Measurements from ENCODE around the gene NXPH1. TPM values are rescaled to one million over a fixed set of nuclear protein-coding genes. Genes with fewer than 3 reads are reported as not detected.

The NXPH1 gene
- total RNA-seq, 3 donors from 2014 or later (not counting 1 experiment from before 2014, with no cell fraction given), result not detected

- no peaks in the 10 kb centered on the region for H3K36me3 ChIP-seq (ENCODE audit: control insufficient read depth, insufficient read depth, low read length)
- peaks cover 2% of the 10 kb centered on the region for H3K27me3 ChIP-seq (ENCODE audit: control insufficient read depth, insufficient read depth, low read length)
- no peaks in the 10 kb centered on the region for H3K4me1 ChIP-seq (ENCODE audit: control insufficient read depth, insufficient read depth, low read length)
- 93% methylated on average over 2 of the region's 2 CpGs for WGBS (ENCODE audit: insufficient coverage)
- TF ChIP-seq, protein P1, sequence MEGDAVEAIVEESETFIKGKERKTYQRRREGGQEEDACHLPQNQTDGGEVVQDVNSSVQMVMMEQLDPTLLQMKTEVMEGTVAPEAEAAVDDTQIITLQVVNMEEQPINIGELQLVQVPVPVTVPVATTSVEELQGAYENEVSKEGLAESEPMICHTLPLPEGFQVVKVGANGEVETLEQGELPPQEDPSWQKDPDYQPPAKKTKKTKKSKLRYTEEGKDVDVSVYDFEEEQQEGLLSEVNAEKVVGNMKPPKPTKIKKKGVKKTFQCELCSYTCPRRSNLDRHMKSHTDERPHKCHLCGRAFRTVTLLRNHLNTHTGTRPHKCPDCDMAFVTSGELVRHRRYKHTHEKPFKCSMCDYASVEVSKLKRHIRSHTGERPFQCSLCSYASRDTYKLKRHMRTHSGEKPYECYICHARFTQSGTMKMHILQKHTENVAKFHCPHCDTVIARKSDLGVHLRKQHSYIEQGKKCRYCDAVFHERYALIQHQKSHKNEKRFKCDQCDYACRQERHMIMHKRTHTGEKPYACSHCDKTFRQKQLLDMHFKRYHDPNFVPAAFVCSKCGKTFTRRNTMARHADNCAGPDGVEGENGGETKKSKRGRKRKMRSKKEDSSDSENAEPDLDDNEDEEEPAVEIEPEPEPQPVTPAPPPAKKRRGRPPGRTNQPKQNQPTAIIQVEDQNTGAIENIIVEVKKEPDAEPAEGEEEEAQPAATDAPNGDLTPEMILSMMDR (IDR thresholded peaks at IDR 0.05), result no peak
- H3K27ac ChIP-seq (ENCODE audit: low read length), result no peak overlapping the region
- Mint-ChIP-seq H3K9me3 (no peaks in the 10 kb centered on the region), H3K4me1 (no peaks in the 10 kb centered on the region), H3K36me3 (no peaks in the 10 kb centered on the region), H3K27ac (no peak overlapping the region), H3K4me3 (no peak overlapping the region), H3K27me3 (ENCODE audit: low read depth in 2 of 2) (peaks cover 0 to under 1% of the 10 kb centered on the region in 2 donors)
- intact Hi-C loops (cut with micrococcal nuclease), result no loop called here
- H3K4me3 ChIP-seq (ENCODE audit: low read length), result no peak overlapping the region
- ATAC-seq (no peak), DNase-seq (no peak)
- no peaks in the 10 kb centered on the region for H3K9me3 ChIP-seq (ENCODE audit: control insufficient read depth, insufficient read depth, low read length)
Measured at GRCh38 chr7:8423057-8423456, 10.4 kb upstream of the NXPH1 start.

DNA sequence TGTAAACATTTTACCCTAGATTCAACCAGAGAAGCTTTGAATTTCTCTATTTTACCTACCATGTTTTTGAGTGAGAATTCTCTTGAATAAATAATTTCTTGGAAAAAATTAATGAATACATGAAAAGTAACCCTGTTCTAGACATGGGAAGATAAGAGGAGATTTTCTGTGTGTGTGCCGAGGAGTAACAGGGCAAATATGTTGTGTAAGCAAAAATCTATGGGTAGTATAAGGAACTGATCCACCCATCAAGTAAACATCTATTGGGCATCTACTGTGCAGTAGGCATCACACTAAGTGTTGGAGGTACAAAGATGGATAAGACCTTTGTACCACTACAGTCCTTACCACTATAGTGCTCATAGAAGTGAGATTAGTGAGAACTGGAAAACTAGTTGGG, 8.2 kb upstream of the NXPH1 start:
- 100% methylated on average over 1 of the region's 1 CpG for WGBS (ENCODE audit: insufficient coverage)
- Mint-ChIP-seq H3K27ac (no peak overlapping the region), H3K9me3 (no peaks in the 10 kb centered on the region), H3K27me3 (ENCODE audit: low read depth in 2 of 2) (peaks cover 0 to 2% of the 10 kb centered on the region in 2 donors), H3K4me3 (no peak overlapping the region), H3K36me3 (no peaks in the 10 kb centered on the region), H3K4me1 (no peaks in the 10 kb centered on the region)
- H3K4me3 ChIP-seq (ENCODE audit: low read length), result no peak overlapping the region
- ATAC-seq, result no peak
- TF ChIP-seq, protein P1 (IDR thresholded peaks at IDR 0.05), result no peak
- DNase-seq, result no peak
- H3K4me1 ChIP-seq (ENCODE audit: control insufficient read depth, insufficient read depth, low read length), result no peaks in the 10 kb centered on the region
- peaks cover 2% of the 10 kb centered on the region for H3K27me3 ChIP-seq (ENCODE audit: control insufficient read depth, insufficient read depth, low read length)
- no peaks in the 10 kb centered on the region for H3K9me3 ChIP-seq (ENCODE audit: control insufficient read depth, insufficient read depth, low read length)
- no peak overlapping the region for H3K27ac ChIP-seq (ENCODE audit: low read length)
- intact Hi-C loops (cut with micrococcal nuclease), result no loop called here
- no peaks in the 10 kb centered on the region for H3K36me3 ChIP-seq (ENCODE audit: control insufficient read depth, insufficient read depth, low read length)

GRCh38 chr7:8430643-8431042, 2.8 kb upstream of the NXPH1 start:
- Mint-ChIP-seq H3K27me3 (ENCODE audit: low read depth in 2 of 2) (peaks cover 37 to 46% of the 10 kb centered on the region in 2 donors), H3K4me3 (no peak overlapping the region), H3K4me1 (peaks cover 6 to 9% of the 10 kb centered on the region in 2 donors), H3K36me3 (no peaks in the 10 kb centered on the region), H3K27ac (no peak overlapping the region), H3K9me3 (peaks cover 2 to 4% of the 10 kb centered on the region in 2 donors)
- no peak overlapping the region for H3K4me3 ChIP-seq (ENCODE audit: low read length)
- DNase-seq (no peak), ATAC-seq (no peak)
- peaks cover 35% of the 10 kb centered on the region for H3K27me3 ChIP-seq (ENCODE audit: control insufficient read depth, insufficient read depth, low read length)
- no peaks in the 10 kb centered on the region for H3K9me3 ChIP-seq (ENCODE audit: control insufficient read depth, insufficient read depth, low read length)
- H3K4me1 ChIP-seq (ENCODE audit: control insufficient read depth, insufficient read depth, low read length), result no peaks in the 10 kb centered on the region
- H3K36me3 ChIP-seq (ENCODE audit: control insufficient read depth, insufficient read depth, low read length), result no peaks in the 10 kb centered on the region
- intact Hi-C loops (cut with micrococcal nuclease), result no loop called here
- 80% methylated on average over 1 of the region's 1 CpG for WGBS (ENCODE audit: insufficient coverage)
- TF ChIP-seq, protein P1 (IDR thresholded peaks at IDR 0.05), result no peak
- no peak overlapping the region for H3K27ac ChIP-seq (ENCODE audit: low read length)

GRCh38 chr7:8434290-8435002, 1.0 kb downstream of the NXPH1 start:
- intact Hi-C loops (cut with micrococcal nuclease), result no loop called here
- peaks cover 55 to 84% of the 10 kb centered on the region in 2 donors for H3K27me3 Mint-ChIP-seq (ENCODE audit: low read depth in 2 of 2)
- Histone ChIP-seq H3K4me3 (ENCODE audit: low read length) (no peak overlapping the region), H3K27ac (ENCODE audit: low read length) (no peak overlapping the region), H3K9me3 (ENCODE audit: control insufficient read depth, insufficient read depth, low read length) (no peaks in the 10 kb centered on the region), H3K27me3 (ENCODE audit: control insufficient read depth, insufficient read depth, low read length) (peaks cover 53% of the 10 kb centered on the region), H3K36me3 (ENCODE audit: control insufficient read depth, insufficient read depth, low read length) (no peaks in the 10 kb centered on the region), H3K4me1 (ENCODE audit: control insufficient read depth, insufficient read depth, low read length) (no peaks in the 10 kb centered on the region)
- WGBS (ENCODE audit: insufficient coverage), result 8% methylated on average over 46 of the region's 46 CpGs
- ATAC-seq, result no peak
- H3K4me1 Mint-ChIP-seq, result peaks cover 6 to 9% of the 10 kb centered on the region in 2 donors
- H3K36me3 Mint-ChIP-seq, result no peaks in the 10 kb centered on the region
- H3K4me3 Mint-ChIP-seq, result no peak overlapping the region
- no peak overlapping the region for H3K27ac Mint-ChIP-seq
- peaks cover 2 to 4% of the 10 kb centered on the region in 2 donors for H3K9me3 Mint-ChIP-seq
- TF ChIP-seq, protein P1 (IDR thresholded peaks at IDR 0.05), result no peak
- no peak for DNase-seq

Measured in natural killer cell (primary cell).